ENCODE results near the gene KAZN.

Gene KAZN

GRCh38 chr1:14698314-14698713, 99.8 kb downstream of the KAZN start:
- Histone ChIP-seq H3K4me1 (ENCODE audit: insufficient read depth, low read length, poor library complexity, severe bottlenecking) (no peaks in the 10 kb centered on the region), H4K20me1 (ENCODE audit: insufficient read depth, low read length, poor library complexity, severe bottlenecking) (no peaks in the 10 kb centered on the region), H3F3A (ENCODE audit: low read depth) (no peaks in the 10 kb centered on the region), H3K4me3 (ENCODE audit: low read length, poor library complexity, severe bottlenecking) (no peak overlapping the region), H3K9ac (ENCODE audit: low read depth, low read length, poor library complexity, severe bottlenecking) (no peak overlapping the region), H3K4me2 (ENCODE audit: low read depth, low read length, poor library complexity, severe bottlenecking) (no peak overlapping the region), H3K79me2 (ENCODE audit: insufficient read depth, low read length) (no peaks in the 10 kb centered on the region), H2AFZ (ENCODE audit: low read length) (no peak overlapping the region), H3K9me3 (ENCODE audit: insufficient read depth, low read depth, low read length) (peaks cover 5% of the 10 kb centered on the region; the same call in 1 of the 2 replicates), H3K9me2 (replicated peaks; ENCODE audit: low read depth, low read length) (no peaks in the 10 kb centered on the region), H3K36me3 (ENCODE audit: insufficient read depth, low read length) (no peaks in the 10 kb centered on the region), H3K27me3 (ENCODE audit: insufficient read depth, low read length, poor library complexity, severe bottlenecking) (no peaks in the 10 kb centered on the region)
- no peak for TF ChIP-seq CTCF (conservative IDR thresholded peaks at IDR 0.05; ENCODE audit: low read length)
- TF ChIP-seq EZH2phosphoT487 (IDR thresholded peaks at IDR 0.05; ENCODE audit: borderline replicate concordance), result no peak

- Histone ChIP-seq H3K27me3 (ENCODE audit: insufficient read depth, low read length, poor library complexity, severe bottlenecking) (no peaks in the 10 kb centered on the region), H3K4me2 (ENCODE audit: low read depth, low read length, poor library complexity, severe bottlenecking) (no peak overlapping the region), H3K36me3 (ENCODE audit: insufficient read depth, low read length) (no peaks in the 10 kb centered on the region), H3K4me3 (ENCODE audit: low read length, poor library complexity, severe bottlenecking) (no peak overlapping the region), H3K9me2 (replicated peaks; ENCODE audit: low read depth, low read length) (no peaks in the 10 kb centered on the region), H3K79me2 (ENCODE audit: insufficient read depth, low read length) (no peaks in the 10 kb centered on the region), H2AFZ (ENCODE audit: low read length) (no peak overlapping the region), H3K9ac (ENCODE audit: low read depth, low read length, poor library complexity, severe bottlenecking) (no peak overlapping the region), H4K20me1 (ENCODE audit: insufficient read depth, low read length, poor library complexity, severe bottlenecking) (no peaks in the 10 kb centered on the region), H3K4me1 (ENCODE audit: insufficient read depth, low read length, poor library complexity, severe bottlenecking) (no peaks in the 10 kb centered on the region), H3F3A (ENCODE audit: low read depth) (no peaks in the 10 kb centered on the region), H3K9me3 (ENCODE audit: insufficient read depth, low read depth, low read length) (peaks cover 5% of the 10 kb centered on the region; the same call in 1 of the 2 replicates)
- no peak for TF ChIP-seq CTCF (conservative IDR thresholded peaks at IDR 0.05; ENCODE audit: low read length)
These were observed 101.1 kb downstream of the KAZN start for GRCh38 chr1:14699620-14700019.

- Histone ChIP-seq H3K4me2 (ENCODE audit: low read depth, low read length, poor library complexity, severe bottlenecking) (no peak overlapping the region), H3K27me3 (ENCODE audit: insufficient read depth, low read length, poor library complexity, severe bottlenecking) (no peaks in the 10 kb centered on the region), H3K4me1 (ENCODE audit: insufficient read depth, low read length, poor library complexity, severe bottlenecking) (no peaks in the 10 kb centered on the region), H4K20me1 (ENCODE audit: insufficient read depth, low read length, poor library complexity, severe bottlenecking) (no peaks in the 10 kb centered on the region), H3K4me3 (ENCODE audit: low read length, poor library complexity, severe bottlenecking) (no peak overlapping the region), H3K9me2 (replicated peaks; ENCODE audit: low read depth, low read length) (no peaks in the 10 kb centered on the region), H2AFZ (ENCODE audit: low read length) (no peak overlapping the region), H3K36me3 (ENCODE audit: insufficient read depth, low read length) (no peaks in the 10 kb centered on the region), H3K9ac (ENCODE audit: low read depth, low read length, poor library complexity, severe bottlenecking) (no peak overlapping the region), H3K79me2 (ENCODE audit: insufficient read depth, low read length) (no peaks in the 10 kb centered on the region), H3K9me3 (ENCODE audit: insufficient read depth, low read depth, low read length) (peaks cover 5% of the 10 kb centered on the region; the same call in 1 of the 2 replicates), H3F3A (ENCODE audit: low read depth) (no peaks in the 10 kb centered on the region)
- TF ChIP-seq CTCF (conservative IDR thresholded peaks at IDR 0.05; ENCODE audit: low read length) (no peak), EZH2phosphoT487 (IDR thresholded peaks at IDR 0.05; ENCODE audit: borderline replicate concordance) (no peak)
These were observed 106.4 kb downstream of the KAZN start for GRCh38 chr1:14704846-14705245.
